Body of pancreas (tissue), 4 donors: ENCODE measurements around the gene CARD11.

Experiments used
- POLR2A ChIP-seq, 3 donors: fragments of 450-650 bp; IDR thresholded peaks; one replicate each; pipeline ENCODE4 v1.6.1; 2016; ENCODE audit warnings: antibody characterized with exemption in 3 of 3, mild to moderate bottlenecking in 2 of 3
- TF ChIP-seq, protein P1 (sequence below), 7 experiments: fragments of 450-650 bp in 4 of 7; fragments of 200-600 bp in 3 of 7; sonication (generic) in 3 of 7; IDR thresholded peaks; one replicate each; pipeline ENCODE4 v1.5.1; 2016 to 2019; ENCODE audit warnings: antibody characterized with exemption in 7 of 7

DNA sequence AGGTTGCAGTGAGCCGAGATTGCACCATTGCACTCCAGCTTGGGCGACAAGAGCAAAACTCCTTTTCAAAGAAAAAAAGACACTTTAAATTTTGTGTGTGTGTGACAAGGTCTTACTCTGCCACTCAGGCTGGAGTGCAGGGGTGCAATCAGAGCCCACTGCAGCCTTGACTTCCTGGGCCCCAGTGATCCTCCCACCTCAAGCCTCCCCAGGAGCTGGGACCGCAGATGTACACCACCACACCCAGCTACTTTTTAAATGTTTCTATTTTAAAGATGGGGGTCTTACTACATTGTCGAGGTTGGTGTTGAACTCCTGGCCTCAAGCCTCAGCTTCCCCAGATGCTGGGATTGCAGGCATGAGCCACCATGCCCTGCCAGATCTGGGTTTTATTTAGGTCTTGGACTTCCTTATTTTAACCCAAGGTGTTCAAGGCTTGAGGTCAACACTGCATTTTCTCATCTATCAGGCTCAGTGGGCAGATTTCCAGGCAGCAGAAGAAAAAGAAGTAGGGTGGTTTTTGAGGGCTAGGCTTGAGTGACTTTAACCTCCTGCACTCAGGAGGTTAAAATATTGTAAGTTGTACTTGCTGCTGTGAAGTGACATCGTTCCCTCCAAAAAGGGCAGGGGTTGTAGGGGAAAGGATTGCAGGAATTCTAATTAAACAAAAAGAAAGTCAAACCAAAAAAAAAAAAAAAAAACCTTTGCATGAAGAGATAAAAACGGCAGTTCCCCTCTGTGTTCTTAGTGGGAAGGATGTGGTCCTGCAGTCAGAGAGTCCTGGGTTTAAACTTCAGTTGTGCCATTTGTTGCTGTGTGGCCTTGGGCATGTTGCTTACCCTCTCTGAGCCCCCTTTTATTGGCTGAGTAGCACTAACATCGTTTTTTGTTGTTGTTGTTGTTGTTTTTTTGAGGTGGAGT is 71.5 kb downstream of the CARD11 start:
- TF ChIP-seq, protein P1, sequence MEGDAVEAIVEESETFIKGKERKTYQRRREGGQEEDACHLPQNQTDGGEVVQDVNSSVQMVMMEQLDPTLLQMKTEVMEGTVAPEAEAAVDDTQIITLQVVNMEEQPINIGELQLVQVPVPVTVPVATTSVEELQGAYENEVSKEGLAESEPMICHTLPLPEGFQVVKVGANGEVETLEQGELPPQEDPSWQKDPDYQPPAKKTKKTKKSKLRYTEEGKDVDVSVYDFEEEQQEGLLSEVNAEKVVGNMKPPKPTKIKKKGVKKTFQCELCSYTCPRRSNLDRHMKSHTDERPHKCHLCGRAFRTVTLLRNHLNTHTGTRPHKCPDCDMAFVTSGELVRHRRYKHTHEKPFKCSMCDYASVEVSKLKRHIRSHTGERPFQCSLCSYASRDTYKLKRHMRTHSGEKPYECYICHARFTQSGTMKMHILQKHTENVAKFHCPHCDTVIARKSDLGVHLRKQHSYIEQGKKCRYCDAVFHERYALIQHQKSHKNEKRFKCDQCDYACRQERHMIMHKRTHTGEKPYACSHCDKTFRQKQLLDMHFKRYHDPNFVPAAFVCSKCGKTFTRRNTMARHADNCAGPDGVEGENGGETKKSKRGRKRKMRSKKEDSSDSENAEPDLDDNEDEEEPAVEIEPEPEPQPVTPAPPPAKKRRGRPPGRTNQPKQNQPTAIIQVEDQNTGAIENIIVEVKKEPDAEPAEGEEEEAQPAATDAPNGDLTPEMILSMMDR (IDR thresholded peaks at IDR 0.05): no peak
- no peak for TF ChIP-seq POLR2A (IDR thresholded peaks at IDR 0.05)
